Right lobe of liver (tissue), 6 donors: ENCODE results near the gene RNF208. TPM values are rescaled to one million over a fixed set of nuclear protein-coding genes. Genes with fewer than 3 reads are reported as not detected.

Experiments used
- ATAC-seq, 4 donors: fragments of 200-7000 bp; cut with Tn5 transposase; one replicate each; pipeline ENCODE4 v1.9.1; 2020; ENCODE audit warnings: mild to moderate bottlenecking in 4 of 4, moderate library complexity in 4 of 4
- DNase-seq, 3 donors: peaks; one replicate each; pipeline ENCODE4 v3.0.0-alpha.2; 2020
- H3K27ac ChIP-seq, 3 donors: fragments of 200-600 bp; one replicate each; pipeline ENCODE4 v1.8.0; 2022
- H3K27me3 ChIP-seq, 2 donors: fragments of 200-600 bp; one replicate each; pipeline ENCODE4 v1.8.0; 2022
- H3K36me3 ChIP-seq, 4 donors: fragments of 200-600 bp; sonication (generic) in 1 of 4; one replicate each; pipeline versions ENCODE4 v1.5.1 to v1.8.0; 2017 to 2022; ENCODE audit warnings: control low read depth in 1 of 4
- H3K4me1 ChIP-seq, 4 donors: fragments of 200-600 bp; sonication (generic) in 1 of 4; one replicate each; pipeline versions ENCODE4 v1.5.1 to v1.8.0; 2017 to 2022; ENCODE audit warnings: control low read depth in 1 of 4
- H3K4me3 ChIP-seq, 3 donors: fragments of 200-600 bp; one replicate each; pipeline ENCODE4 v1.8.0; 2022
- H3K9me3 ChIP-seq, 4 donors: fragments of 200-600 bp; sonication (generic) in 1 of 4; one replicate each; pipeline versions ENCODE4 v1.5.1 to v1.8.0; 2017 to 2022; ENCODE audit warnings: control low read depth in 1 of 4
- CTCF ChIP-seq, 4 donors: fragments of 200-600 bp in 3 of 4; fragments of 450-650 bp in 1 of 4; IDR thresholded peaks; one replicate each; pipeline versions ENCODE4 v1.5.1 to v1.8.0; 2016 to 2022; ENCODE audit warnings: antibody characterized with exemption in 4 of 4, mild to moderate bottlenecking in 2 of 4
- POLR2A ChIP-seq: fragments of 450-650 bp; IDR thresholded peaks from one replicate; pipeline ENCODE4 v1.6.1; 2017; ENCODE audit warnings: antibody characterized with exemption, mild to moderate bottlenecking
- WGBS: methylation state at CpG from one replicate; pipeline ENCODE4 v1.1.6; 2018; ENCODE audit warnings: low coverage, low lambda C conversion rate; ENCODE audit not compliant: insufficient coverage; ENCODE audit errors: missing lambda C conversion rate; 5-methylcytosine and 5-hydroxymethylcytosine counted together
- intact Hi-C, 2 donors: fragments of 100-400 bp; cut with DNase I; formaldehyde crosslinking; loops; one replicate each; pipeline versions ENCODE4 v1.11.2 to v1.14.1; 2022
- long read RNA-seq: library from polyadenylated mRNA; unstranded; transcript quantifications from one replicate; pipeline ENCODE4 v2.0.0, GENCODE V29; 2019
- total RNA-seq, 6 experiments: library from RNA; depleted of rRNA in 2 of 6; stranded (reverse); fragments of >200 nt in 2 of 6; fragmentation: NEBNext Ultra II Directional in 3 of 6; extraction: Animal tissue kit (Norgen Biotek cat#: 25700) in 3 of 6; gene quantifications; one replicate each; pipeline versions ENCODE4 v1.1.0 to v1.2.4, GENCODE V29; 2016 to 2023
- donor health status: DM: no; HTN: yes; CAD: no.
- donor health status: DM: no; HTN: no; CAD: no.
- donor health status: DM: no; HTN: no; CAD: no.
- donor health status: DM: no; HTN: yes; CAD: no.
- donor health status: DM: no; HTN: yes; CAD: no.

Gene RNF208
- total RNA-seq, result 10 to 100 TPM in 1 of 6 experiments, 1 to 10 TPM in 5; 3.5 to 12.2 (median 4.5) TPM
- long read RNA-seq, partial matches to known transcripts, result 0 of 1 reads
- long read RNA-seq, other reads (novel, unspliced or antisense), result 0 of 1 reads

- Histone ChIP-seq H3K27ac (peak within 1 kb of the TSS; percentile 54 to 72 (median 65)), H3K4me3 (peak within 1 kb of the TSS; percentile 76 to 87 (median 85)), H3K36me3 (no peaks in the 10 kb centered on the region), H3K27me3 (no peaks in the 10 kb centered on the region), H3K4me1 (peaks cover 0 to 17% (median 5%) of the 10 kb centered on the region in 4 donors), H3K9me3 (no peaks in the 10 kb centered on the region)
- intact Hi-C loops, result no loop called here
- peak; percentile 1 to 7 (median 3) for ATAC-seq
- TF ChIP-seq POLR2A (no peak), CTCF (IDR thresholded peaks at IDR 0.05) (no peak)
- no peak for DNase-seq
- 7% methylated on average over 15 of the region's 88 CpGs for WGBS
These were observed at the start of gene RNF208 for GRCh38 chr9:137222190-137223077. TSS of gene RNF208 (minus strand) at chr9:137222240. CDS start at chr9:137221212, 1,028 bp downstream.

GRCh38 chr9:137271696-137272076 lies 49.6 kb upstream of the RNF208 start:
- H3K27ac ChIP-seq, result no peak overlapping the region
- H3K4me3 ChIP-seq, result no peak overlapping the region
- no peaks in the 10 kb centered on the region for H3K9me3 ChIP-seq
- DNase-seq, result no peak
- peaks cover 0 to 28% (median 12%) of the 10 kb centered on the region in 4 donors for H3K4me1 ChIP-seq
- TF ChIP-seq POLR2A (no peak), CTCF (IDR thresholded peaks at IDR 0.05) (no peak)
- WGBS, result 63% methylated on average over 1 of the region's 3 CpGs
- no peak for ATAC-seq
- intact Hi-C loops, result no loop called here
- H3K36me3 ChIP-seq, result peaks cover 0 to 10% (median 2%) of the 10 kb centered on the region in 4 donors
- no peaks in the 10 kb centered on the region for H3K27me3 ChIP-seq

DNA sequence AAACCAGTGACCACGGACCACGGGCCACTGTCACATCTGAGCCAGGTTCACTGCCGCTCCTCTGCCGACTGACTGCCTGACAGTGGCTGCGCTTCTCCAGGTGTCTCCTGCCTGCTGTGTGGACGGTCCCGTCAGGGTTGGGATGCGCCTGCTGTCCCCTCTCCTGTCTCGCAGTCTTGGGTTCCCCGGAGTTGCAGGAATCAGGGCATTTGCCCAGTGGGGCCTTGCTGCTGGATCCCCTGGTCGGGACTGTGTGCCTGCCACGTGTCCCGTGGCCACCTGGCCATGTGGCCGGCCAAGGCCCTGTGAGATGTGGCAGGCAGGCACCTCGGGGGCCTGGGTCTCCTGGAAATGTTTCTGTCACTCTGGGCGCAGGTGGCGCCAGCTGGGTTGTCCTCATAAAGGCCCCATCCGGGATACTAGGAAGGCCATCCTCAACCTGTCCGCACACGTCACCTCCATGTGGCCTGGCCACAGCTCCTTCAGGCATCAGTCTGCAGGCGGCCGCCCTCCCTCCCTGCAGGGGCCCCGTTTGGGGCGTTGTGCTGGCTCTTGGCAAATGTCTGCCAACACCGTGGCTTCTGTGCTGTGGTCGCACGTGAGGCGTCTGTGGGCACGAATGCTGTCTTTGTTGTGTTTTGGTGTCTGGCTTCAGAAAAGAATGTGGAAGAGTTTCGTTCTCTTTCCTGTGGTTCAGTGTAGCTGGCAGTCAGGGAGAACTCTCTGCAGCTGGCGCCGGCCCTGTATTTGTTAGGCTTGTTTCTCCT lies 49.1 kb upstream of the RNF208 start:
- no peak overlapping the region for H3K27ac ChIP-seq
- no peak overlapping the region for H3K4me3 ChIP-seq
- 93% methylated on average over 3 of the region's 32 CpGs for WGBS
- intact Hi-C loops, result no loop called here
- TF ChIP-seq POLR2A (no peak), CTCF (IDR thresholded peaks at IDR 0.05) (no peak)
- peaks cover 0 to 28% (median 12%) of the 10 kb centered on the region in 4 donors for H3K4me1 ChIP-seq
- ATAC-seq (no peak), DNase-seq (no peak)
- no peaks in the 10 kb centered on the region for H3K9me3 ChIP-seq
- H3K27me3 ChIP-seq, result no peaks in the 10 kb centered on the region
- H3K36me3 ChIP-seq, result peaks cover 0 to 10% (median 2%) of the 10 kb centered on the region in 4 donors

DNA sequence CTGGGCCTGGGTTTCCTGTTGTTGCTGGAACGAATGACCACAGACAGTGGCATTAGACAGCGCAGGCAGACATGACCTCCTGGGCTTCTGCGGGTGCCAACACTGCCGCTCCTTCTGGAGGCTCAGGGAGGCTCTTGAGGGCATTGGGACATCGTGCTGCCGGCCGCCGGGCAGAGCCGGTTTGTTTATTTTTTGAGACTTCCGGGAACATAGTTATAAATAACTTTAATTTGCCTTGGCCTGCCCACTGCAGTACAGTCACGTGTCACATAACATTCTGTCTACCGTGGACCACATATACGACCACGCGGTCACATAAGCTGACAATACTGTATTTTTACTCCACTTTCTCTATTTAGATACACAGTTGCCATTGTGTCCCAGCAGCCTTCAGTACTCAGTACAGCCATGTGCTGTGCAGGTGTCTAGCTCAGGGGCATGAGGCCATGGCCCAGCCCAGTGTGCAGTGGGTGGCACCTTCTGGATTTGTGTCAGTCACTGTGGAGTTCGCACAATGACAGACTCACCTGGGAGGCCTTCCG lies 47.3 kb upstream of the RNF208 start:
- H3K36me3 ChIP-seq, result peaks cover 0 to 17% (median 2%) of the 10 kb centered on the region in 4 donors
- H3K4me3 ChIP-seq, result peak overlapping the region in 1 of 3 donors; percentile 28
- ATAC-seq (peak; percentile 61 to 82 (median 74)), DNase-seq (peak; percentile 62 to 76 (median 64))
- H3K9me3 ChIP-seq, result no peaks in the 10 kb centered on the region
- WGBS, result 22% methylated on average over 11 of the region's 17 CpGs
- peaks cover 0 to 28% (median 12%) of the 10 kb centered on the region in 4 donors for H3K4me1 ChIP-seq
- intact Hi-C loops, result no loop called here
- no peak for TF ChIP-seq CTCF (IDR thresholded peaks at IDR 0.05)
- TF ChIP-seq POLR2A, result no peak
- no peaks in the 10 kb centered on the region for H3K27me3 ChIP-seq
- peak overlapping the region in 2 of 3 donors; percentile 41 to 47 for H3K27ac ChIP-seq
